ENCODE data around the gene EGR4.

EGR4 gene

GRCh38 chr2:73291461-73292315 lies 1.7 kb downstream of the EGR4 start:
- Histone ChIP-seq H3K36me3 (ENCODE audit: control insufficient read depth in 1 of 2, insufficient read depth in 2 of 2, low read length in 2 of 2) (no peaks in the 10 kb centered on the region), H3K9me3 (ENCODE audit: control insufficient read depth in 1 of 2, low read length in 2 of 2) (no peaks in the 10 kb centered on the region), H3K9ac (ENCODE audit: low read depth in 1 of 2, low read length in 2 of 2) (no peak overlapping the region), H3K27ac (ENCODE audit: low read depth, low read length) (no peak overlapping the region), H3K4me3 (ENCODE audit: low read depth in 1 of 2, low read length in 2 of 2) (peak overlapping the region in 1 of 2 donors; percentile 51), H3K27me3 (ENCODE audit: control insufficient read depth in 1 of 2, insufficient read depth in 2 of 2, low read length in 2 of 2) (peaks cover 42 to 80% of the 10 kb centered on the region in 2 donors), H3K4me1 (ENCODE audit: control insufficient read depth in 1 of 2, insufficient read depth in 2 of 2, low read length in 2 of 2) (peaks cover 0 to 3% of the 10 kb centered on the region in 2 donors)

DNA sequence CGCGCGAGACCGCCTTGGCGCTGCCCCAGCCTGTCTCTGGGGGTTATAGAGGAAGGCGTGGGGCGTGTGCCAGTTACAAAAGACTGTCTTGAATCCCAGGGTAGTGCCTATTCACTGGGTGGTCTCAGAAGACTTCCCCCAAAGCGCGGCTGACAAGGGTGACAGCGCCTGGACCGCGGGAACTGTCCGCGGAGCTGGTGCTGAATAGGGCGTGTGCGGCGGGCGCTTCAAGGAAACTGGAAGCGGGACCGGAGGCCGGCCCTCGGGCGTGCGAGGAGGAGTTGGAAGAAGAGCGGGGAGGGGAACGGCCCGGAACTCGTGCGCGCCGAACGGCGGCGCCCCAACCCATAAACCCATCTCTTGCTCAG lies 2.3 kb downstream of the EGR4 start:
- Histone ChIP-seq H3K4me1 (ENCODE audit: control insufficient read depth in 1 of 2, insufficient read depth in 2 of 2, low read length in 2 of 2) (peaks cover 0 to 3% of the 10 kb centered on the region in 2 donors), H3K27me3 (ENCODE audit: control insufficient read depth in 1 of 2, insufficient read depth in 2 of 2, low read length in 2 of 2) (peaks cover 38 to 74% of the 10 kb centered on the region in 2 donors), H3K36me3 (ENCODE audit: control insufficient read depth in 1 of 2, insufficient read depth in 2 of 2, low read length in 2 of 2) (no peaks in the 10 kb centered on the region), H3K27ac (ENCODE audit: low read depth, low read length) (no peak overlapping the region), H3K9me3 (ENCODE audit: control insufficient read depth in 1 of 2, low read length in 2 of 2) (no peaks in the 10 kb centered on the region), H3K9ac (ENCODE audit: low read depth in 1 of 2, low read length in 2 of 2) (no peak overlapping the region), H3K4me3 (ENCODE audit: low read depth in 1 of 2, low read length in 2 of 2) (peak overlapping the region in 1 of 2 donors; percentile 51)

DNA sequence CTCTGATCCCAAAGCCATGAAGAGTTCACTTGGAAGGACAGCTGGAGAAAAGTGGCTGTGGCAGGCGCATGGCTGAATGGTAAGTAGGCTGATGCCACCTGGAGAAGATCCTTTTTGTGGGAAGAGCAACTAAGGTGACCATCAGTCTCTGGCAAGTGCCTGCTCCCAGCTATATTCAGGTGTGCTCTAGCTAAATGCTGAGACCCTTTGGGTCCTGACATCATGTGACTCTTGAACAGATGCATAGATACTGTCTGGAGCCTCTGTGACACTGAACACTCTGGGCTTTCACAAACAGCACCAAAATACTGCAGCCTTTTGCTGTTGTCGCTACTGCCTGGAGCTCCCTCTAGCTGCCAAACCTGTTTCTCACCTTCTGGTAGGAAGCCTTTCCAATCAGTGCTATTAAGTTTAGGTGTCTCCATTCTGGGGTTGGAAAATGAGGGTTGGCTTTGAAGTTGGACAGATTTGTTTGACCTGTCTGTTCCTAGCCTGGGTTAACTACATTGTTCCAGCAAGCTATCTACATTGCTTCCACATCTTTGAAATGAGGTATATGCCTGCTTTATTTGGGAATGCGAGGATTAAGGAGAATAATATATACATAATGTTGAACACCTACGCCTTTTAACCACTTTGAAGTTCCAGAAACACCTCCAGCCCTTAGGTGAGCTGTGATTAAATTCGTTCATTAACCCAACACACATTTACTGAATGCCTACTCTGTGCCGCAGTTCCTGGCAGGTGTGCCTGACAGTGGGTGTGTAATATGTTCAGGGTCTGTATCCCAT lies 3.1 kb downstream of the EGR4 start:
- H3K27ac ChIP-seq (ENCODE audit: low read depth, low read length): no peak overlapping the region
- peaks cover 30 to 66% of the 10 kb centered on the region in 2 donors for H3K27me3 ChIP-seq (ENCODE audit: control insufficient read depth in 1 of 2, insufficient read depth in 2 of 2, low read length in 2 of 2)
- no peaks in the 10 kb centered on the region for H3K36me3 ChIP-seq (ENCODE audit: control insufficient read depth in 1 of 2, insufficient read depth in 2 of 2, low read length in 2 of 2)
- H3K4me3 ChIP-seq (ENCODE audit: low read depth in 1 of 2, low read length in 2 of 2): no peak overlapping the region
- H3K4me1 ChIP-seq (ENCODE audit: control insufficient read depth in 1 of 2, insufficient read depth in 2 of 2, low read length in 2 of 2): peaks cover under 1 to 3% of the 10 kb centered on the region in 2 donors
- H3K9ac ChIP-seq (ENCODE audit: low read depth in 1 of 2, low read length in 2 of 2): no peak overlapping the region
- H3K9me3 ChIP-seq (ENCODE audit: control insufficient read depth in 1 of 2, low read length in 2 of 2): no peaks in the 10 kb centered on the region

- Histone ChIP-seq H3K9ac (ENCODE audit: low read depth in 1 of 2, low read length in 2 of 2) (no peak overlapping the region), H3K9me3 (ENCODE audit: control insufficient read depth in 1 of 2, low read length in 2 of 2) (no peaks in the 10 kb centered on the region), H3K4me1 (ENCODE audit: control insufficient read depth in 1 of 2, insufficient read depth in 2 of 2, low read length in 2 of 2) (peaks cover 3 to 8% of the 10 kb centered on the region in 2 donors), H3K27ac (ENCODE audit: low read depth, low read length) (no peak overlapping the region), H3K4me3 (ENCODE audit: low read depth in 1 of 2, low read length in 2 of 2) (no peak overlapping the region), H3K27me3 (ENCODE audit: control insufficient read depth in 1 of 2, insufficient read depth in 2 of 2, low read length in 2 of 2) (peaks cover 22 to 58% of the 10 kb centered on the region in 2 donors), H3K36me3 (ENCODE audit: control insufficient read depth in 1 of 2, insufficient read depth in 2 of 2, low read length in 2 of 2) (no peaks in the 10 kb centered on the region)
Observed at GRCh38 chr2:73289304-73289703, 4.0 kb downstream of the EGR4 start.

GRCh38 chr2:73286134-73286655 lies 7.2 kb downstream of the EGR4 start:
- peaks cover 4 to 13% of the 10 kb centered on the region in 2 donors for H3K4me1 ChIP-seq (ENCODE audit: control insufficient read depth in 1 of 2, insufficient read depth in 2 of 2, low read length in 2 of 2)
- H3K9me3 ChIP-seq (ENCODE audit: control insufficient read depth in 1 of 2, low read length in 2 of 2): no peaks in the 10 kb centered on the region
- H3K36me3 ChIP-seq (ENCODE audit: control insufficient read depth in 1 of 2, insufficient read depth in 2 of 2, low read length in 2 of 2): no peaks in the 10 kb centered on the region
- H3K9ac ChIP-seq (ENCODE audit: low read depth in 1 of 2, low read length in 2 of 2): no peak overlapping the region
- peaks cover 0 to 31% of the 10 kb centered on the region in 2 donors for H3K27me3 ChIP-seq (ENCODE audit: control insufficient read depth in 1 of 2, insufficient read depth in 2 of 2, low read length in 2 of 2)
- H3K4me3 ChIP-seq (ENCODE audit: low read depth in 1 of 2, low read length in 2 of 2): no peak overlapping the region
- H3K27ac ChIP-seq (ENCODE audit: low read depth, low read length): no peak overlapping the region

DNA sequence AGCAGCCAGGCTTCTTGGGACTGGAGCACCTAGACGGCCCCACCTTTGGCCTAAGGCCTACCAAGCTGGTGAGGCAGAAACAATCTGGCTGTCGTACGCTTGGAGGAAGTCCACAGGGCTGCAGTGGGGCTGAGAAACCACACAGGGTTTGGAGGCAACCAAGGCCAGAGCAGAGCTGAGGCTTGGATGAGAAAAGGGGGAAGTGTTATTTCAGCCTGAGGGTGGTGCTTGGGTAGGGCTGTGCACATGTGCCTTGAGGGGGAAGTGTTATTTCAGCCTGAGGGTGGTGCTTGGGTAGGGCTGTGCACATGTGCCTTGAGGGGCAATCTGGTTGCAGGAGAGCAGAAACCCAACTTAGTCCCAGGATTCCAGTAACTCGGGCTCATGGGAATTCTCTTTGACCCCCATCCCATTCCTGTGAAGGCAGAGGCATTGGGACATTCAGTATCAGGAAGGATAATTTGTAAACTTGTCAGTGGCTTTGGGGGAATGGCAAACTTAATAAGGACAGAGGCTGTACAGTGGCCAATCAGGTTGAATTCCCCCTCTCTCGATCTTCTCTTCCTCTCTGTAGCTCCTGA lies 8.1 kb downstream of the EGR4 start:
- H3K9me3 ChIP-seq (ENCODE audit: control insufficient read depth in 1 of 2, low read length in 2 of 2): no peaks in the 10 kb centered on the region

DNA sequence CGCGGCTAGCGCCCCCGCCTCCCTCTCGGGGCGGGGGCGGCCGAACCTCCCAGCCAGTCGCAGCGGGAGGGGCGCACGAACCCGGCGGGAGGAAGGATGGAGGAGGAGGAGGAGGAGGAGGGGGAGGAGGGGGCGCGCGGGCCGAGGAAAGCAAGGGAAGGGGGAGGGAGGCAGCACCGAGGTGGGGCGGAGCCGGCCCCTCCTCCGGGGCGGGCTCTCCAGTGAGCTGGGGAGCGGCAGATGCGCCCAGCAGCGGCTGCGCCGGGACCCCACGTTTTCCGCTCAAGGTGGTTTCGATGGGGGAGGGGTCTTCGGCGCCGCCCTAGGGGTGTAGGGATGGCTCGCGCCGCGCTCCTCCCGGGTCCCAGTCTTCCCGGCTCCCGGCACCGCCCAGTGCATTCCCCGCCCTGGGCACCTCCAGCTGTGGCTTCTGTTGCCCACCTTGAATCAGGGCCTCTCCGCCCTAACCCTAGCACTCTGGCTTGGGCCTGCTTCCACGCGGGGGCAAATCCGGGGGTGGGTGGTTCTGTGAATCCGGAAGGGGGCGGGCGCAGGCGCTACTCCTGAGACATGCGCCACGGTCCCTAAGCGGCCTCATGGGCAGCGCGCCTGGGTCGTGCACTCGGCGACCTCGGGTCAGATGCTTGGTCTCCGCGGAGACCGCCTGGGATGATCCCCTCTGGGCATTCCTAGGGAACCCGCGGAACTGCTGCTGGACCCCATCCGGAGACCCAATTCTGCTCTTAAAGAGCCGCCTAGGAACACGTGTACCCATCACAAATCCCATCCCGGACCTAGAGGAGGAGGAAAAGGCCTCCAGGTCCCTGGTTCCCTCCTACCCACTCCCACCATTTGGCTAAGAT lies 8.8 kb downstream of the EGR4 start, which contains the start of gene FBXO41:
Gene FBXO41 (minus strand): TSS at position 183 of the 863 bp plus-strand sequence. CDS start 14,848 bp downstream, outside the sequence.
- H3K9ac ChIP-seq (ENCODE audit: low read depth in 1 of 2, low read length in 2 of 2): peak within 1 kb of the TSS in 1 of 2 donors; percentile 6
- H3K27ac ChIP-seq (ENCODE audit: low read depth, low read length): no peak within 1 kb of the TSS

More for the DNA sequence above, 8.1 kb downstream of the EGR4 start:
- Histone ChIP-seq H3K4me3 (ENCODE audit: low read depth in 1 of 2, low read length in 2 of 2) (peak overlapping the region; percentile 27 to 75), H3K9ac (ENCODE audit: low read depth in 1 of 2, low read length in 2 of 2) (no peak overlapping the region), H3K27me3 (ENCODE audit: control insufficient read depth in 1 of 2, insufficient read depth in 2 of 2, low read length in 2 of 2) (peaks cover 0 to 23% of the 10 kb centered on the region in 2 donors), H3K27ac (ENCODE audit: low read depth, low read length) (no peak overlapping the region), H3K4me1 (ENCODE audit: control insufficient read depth in 1 of 2, insufficient read depth in 2 of 2, low read length in 2 of 2) (peaks cover 4 to 13% of the 10 kb centered on the region in 2 donors), H3K36me3 (ENCODE audit: control insufficient read depth in 1 of 2, insufficient read depth in 2 of 2, low read length in 2 of 2) (no peaks in the 10 kb centered on the region)

GRCh38 chr2:73283545-73284295 lies 9.6 kb downstream of the EGR4 start:
- no peaks in the 10 kb centered on the region for H3K36me3 ChIP-seq (ENCODE audit: control insufficient read depth in 1 of 2, insufficient read depth in 2 of 2, low read length in 2 of 2)
- H3K9ac ChIP-seq (ENCODE audit: low read depth in 1 of 2, low read length in 2 of 2): peak overlapping the region in 1 of 2 donors; percentile 6
- H3K4me3 ChIP-seq (ENCODE audit: low read depth in 1 of 2, low read length in 2 of 2): peak overlapping the region; percentile 57 to 75
- peaks cover 4 to 13% of the 10 kb centered on the region in 2 donors for H3K4me1 ChIP-seq (ENCODE audit: control insufficient read depth in 1 of 2, insufficient read depth in 2 of 2, low read length in 2 of 2)
- no peaks in the 10 kb centered on the region for H3K9me3 ChIP-seq (ENCODE audit: control insufficient read depth in 1 of 2, low read length in 2 of 2)
- H3K27me3 ChIP-seq (ENCODE audit: control insufficient read depth in 1 of 2, insufficient read depth in 2 of 2, low read length in 2 of 2): peaks cover 0 to 12% of the 10 kb centered on the region in 2 donors
- H3K27ac ChIP-seq (ENCODE audit: low read depth, low read length): no peak overlapping the region

More for the DNA sequence above, 8.8 kb downstream of the EGR4 start, which contains the start of gene FBXO41:
- H3K27me3 ChIP-seq (ENCODE audit: control insufficient read depth in 1 of 2, insufficient read depth in 2 of 2, low read length in 2 of 2): peaks cover 0 to 18% of the 10 kb centered on the region in 2 donors
- peaks cover 4 to 13% of the 10 kb centered on the region in 2 donors for H3K4me1 ChIP-seq (ENCODE audit: control insufficient read depth in 1 of 2, insufficient read depth in 2 of 2, low read length in 2 of 2)
- no peaks in the 10 kb centered on the region for H3K36me3 ChIP-seq (ENCODE audit: control insufficient read depth in 1 of 2, insufficient read depth in 2 of 2, low read length in 2 of 2)
- H3K9me3 ChIP-seq (ENCODE audit: control insufficient read depth in 1 of 2, low read length in 2 of 2): no peaks in the 10 kb centered on the region
- H3K4me3 ChIP-seq (ENCODE audit: low read depth in 1 of 2, low read length in 2 of 2): peak within 1 kb of the TSS; percentile 57 to 75
